SH-SY5Y (cell line): ENCODE measurements around the gene TMEFF1.

Experiments used
- GATA2 ChIP-seq: IDR thresholded peaks from 2 replicates; pipeline ENCODE4 v1.6.1; 2011; ENCODE audit warnings: mild to moderate bottlenecking, low read depth, low read length
- GATA3 ChIP-seq: IDR thresholded peaks from 2 replicates; pipeline ENCODE4 v1.6.1; 2011; ENCODE audit warnings: low read depth, mild to moderate bottlenecking, low read length, moderate library complexity

GRCh38 chr9:100440071-100440470 is 32.9 kb upstream of the TMEFF1 start:
- TF ChIP-seq GATA2 (no peak), GATA3 (no peak)
